PC-3 (cell line): ENCODE results near the gene HLA-DQA1. TPM values are rescaled to one million over a fixed set of nuclear protein-coding genes. Genes with fewer than 3 reads are reported as not detected.

Source experiments
- ATAC-seq: fragments of 200-7000 bp; cut with Tn5 transposase; 2 replicates; pipeline ENCODE4 v1.9.1; 2020; ENCODE audit warnings: mild to moderate bottlenecking, moderate library complexity
- BruUV-seq: library from RNA; stranded (reverse); fragments of 400-500 nt; replicated peaks from 2 replicates; lab custom pipeline; 2021; lab: Mats Ljungman, UMichigan
- CTCF ChIA-PET: fragments of 300-600 bp; sonication (Branson Sonifier 250); formaldehyde crosslinking; loops from one replicate; lab custom pipeline; 2022; ENCODE audit warnings: antibody characterized with exemption; lab: Charles Lee
- POLR2A ChIA-PET: fragments of 300-600 bp; sonication (Branson Sonifier 250); formaldehyde crosslinking; loops from one replicate; lab custom pipeline; 2022; ENCODE audit warnings: antibody characterized with exemption; ENCODE audit not compliant: unreplicated experiment; lab: Charles Lee
- DNase-seq: peaks from one replicate; pipeline ENCODE4 v3.0.0-alpha.2; 2015
- H2AFZ ChIP-seq: fragments of 300-600 bp; sonication (generic); 2 replicates; pipeline ENCODE4 v1.6.0; 2016; ENCODE audit warnings: antibody characterized with exemption, low read length
- H3F3A ChIP-seq: fragments of 300-600 bp; sonication (generic); one replicate; pipeline ENCODE4 v1.6.0; 2017; ENCODE audit warnings: antibody characterized with exemption, low read length, control low read depth, mild to moderate bottlenecking; ENCODE audit not compliant: unreplicated experiment
- H3K27ac ChIP-seq: fragments of 300-600 bp; sonication (generic); 2 replicates; pipeline ENCODE4 v1.5.1; 2016; ENCODE audit warnings: mild to moderate bottlenecking, low read length
- H3K27me3 ChIP-seq: fragments of 300-600 bp; sonication (generic); 2 replicates; pipeline ENCODE4 v1.6.1; 2016; ENCODE audit warnings: low read length, mixed read lengths
- H3K36me3 ChIP-seq: fragments of 300-600 bp; sonication (generic); 2 replicates; pipeline ENCODE4 v1.6.1; 2016; ENCODE audit warnings: low read depth, mixed run types, low read length, mixed read lengths
- H3K4me1 ChIP-seq: fragments of 300-600 bp; sonication (generic); 2 replicates; pipeline ENCODE4 v1.5.1; 2016; ENCODE audit warnings: low read length; ENCODE audit not compliant: insufficient read depth
- H3K4me2 ChIP-seq: fragments of 300-600 bp; sonication (generic); 2 replicates; pipeline ENCODE4 v1.6.0; 2016; ENCODE audit warnings: low read length
- H3K4me3 ChIP-seq: fragments of 300-600 bp; sonication (generic); 2 replicates; pipeline ENCODE4 v1.5.1; 2016; ENCODE audit warnings: mild to moderate bottlenecking, low read length, mixed read lengths
- H3K79me2 ChIP-seq: fragments of 300-600 bp; sonication (generic); 2 replicates; pipeline ENCODE4 v1.6.1; 2017; ENCODE audit warnings: low read length, mixed read lengths
- H3K9ac ChIP-seq: fragments of 300-600 bp; sonication (generic); 2 replicates; pipeline ENCODE4 v1.6.0; 2016; ENCODE audit warnings: mild to moderate bottlenecking, low read length
- H3K9me2 ChIP-seq: fragments of 300-600 bp; sonication (generic); replicated peaks from 2 replicates; pipeline ENCODE4 v1.6.1; 2016; ENCODE audit warnings: mixed run types, low read length, mixed read lengths
- H3K9me3 ChIP-seq: fragments of 300-600 bp; sonication (generic); 2 replicates; pipeline ENCODE4 v1.6.1; 2016; ENCODE audit warnings: low read length, mixed read lengths
- H4K20me1 ChIP-seq: fragments of 300-600 bp; sonication (generic); 2 replicates; pipeline ENCODE4 v1.6.1; 2016; ENCODE audit warnings: low read length, mixed read lengths
- CTCF ChIP-seq: fragments of 300-600 bp; sonication (generic); conservative IDR thresholded peaks from 2 replicates; pipeline ENCODE4 v1.5.1; 2017; ENCODE audit warnings: antibody characterized with exemption, low read depth, mild to moderate bottlenecking, low read length
- EZH2 ChIP-seq: fragments of 300-600 bp; sonication (generic); IDR thresholded peaks from one replicate; pipeline ENCODE4 v1.6.1; 2017; ENCODE audit warnings: antibody characterized with exemption, mild to moderate bottlenecking, low read length; ENCODE audit not compliant: unreplicated experiment
- EZH2phosphoT487 ChIP-seq: fragments of 300-600 bp; sonication (generic); IDR thresholded peaks from 2 replicates; pipeline ENCODE4 v1.6.1; 2018; ENCODE audit warnings: mild to moderate bottlenecking, antibody characterized with exemption, low read length, borderline replicate concordance
- intact Hi-C: fragments of 100-400 bp; cut with micrococcal nuclease; formaldehyde crosslinking; loops from 2 replicates; pipeline ENCODE4 v1.9.0; 2023
- total RNA-seq: library from RNA; depleted of rRNA; stranded (reverse); fragments of >200 nt; gene quantifications from 2 replicates; pipeline ENCODE4 v1.2.3, GENCODE V29; 2014

The HLA-DQA1 gene
- total RNA-seq, 1 experiment from 2014 or later: not detected

- no peaks in the 10 kb centered on the region for H4K20me1 ChIP-seq
- CTCF ChIA-PET: no interaction called here
- no peaks in the 10 kb centered on the region for H3K9me2 ChIP-seq
- H2AFZ ChIP-seq: no peak overlapping the region
- H3K9me3 ChIP-seq: no peaks in the 10 kb centered on the region
- H3K4me3 ChIP-seq: no peak overlapping the region
- TF ChIP-seq EZH2phosphoT487 (no peak), CTCF (no peak), EZH2 (no peak)
- no peak overlapping the region for H3K4me2 ChIP-seq
- no peaks in the 10 kb centered on the region for H3K79me2 ChIP-seq
- H3K9ac ChIP-seq: no peak overlapping the region
- no peak for DNase-seq
- BruUV-seq: no TSS peak
- no peaks in the 10 kb centered on the region for H3K4me1 ChIP-seq
- intact Hi-C loops: no loop called here
- no peaks in the 10 kb centered on the region for H3K36me3 ChIP-seq
- H3K27ac ChIP-seq: no peak overlapping the region
- no peaks in the 10 kb centered on the region for H3K27me3 ChIP-seq
- POLR2A ChIA-PET: no interaction called here
- ATAC-seq: no peak
- no peaks in the 10 kb centered on the region for H3F3A ChIP-seq
These were observed 21.2 kb upstream of the HLA-DQA1 start for GRCh38 chr6:32615885-32616532.

GRCh38 chr6:32617751-32618150 lies 19.5 kb upstream of the HLA-DQA1 start:
- no peaks in the 10 kb centered on the region for H3K4me1 ChIP-seq
- H2AFZ ChIP-seq: no peak overlapping the region
- H4K20me1 ChIP-seq: no peaks in the 10 kb centered on the region
- DNase-seq: no peak
- H3K9me3 ChIP-seq: no peaks in the 10 kb centered on the region
- CTCF ChIA-PET: no interaction called here
- TF ChIP-seq EZH2phosphoT487 (no peak), CTCF (no peak), EZH2 (no peak)
- H3F3A ChIP-seq: no peaks in the 10 kb centered on the region
- no peaks in the 10 kb centered on the region for H3K36me3 ChIP-seq
- H3K4me2 ChIP-seq: no peak overlapping the region
- no peak overlapping the region for H3K27ac ChIP-seq
- no peaks in the 10 kb centered on the region for H3K79me2 ChIP-seq
- BruUV-seq: no TSS peak
- ATAC-seq: no peak
- H3K9ac ChIP-seq: no peak overlapping the region
- H3K4me3 ChIP-seq: no peak overlapping the region
- intact Hi-C loops: no loop called here
- POLR2A ChIA-PET: no interaction called here
- no peaks in the 10 kb centered on the region for H3K9me2 ChIP-seq
- no peaks in the 10 kb centered on the region for H3K27me3 ChIP-seq

- TF ChIP-seq EZH2: no peak
- H3F3A ChIP-seq: no peaks in the 10 kb centered on the region
- no peaks in the 10 kb centered on the region for H4K20me1 ChIP-seq
- POLR2A ChIA-PET: no interaction called here
- H3K9ac ChIP-seq: no peak overlapping the region
- intact Hi-C loops: no loop called here
- no peaks in the 10 kb centered on the region for H3K4me1 ChIP-seq
- H3K9me2 ChIP-seq: no peaks in the 10 kb centered on the region
- CTCF ChIA-PET: interaction anchor here (1.1 kb wide), 1 partner anchor 217 kb away, joined by 6 read pairs; the partner anchor contains the start of gene TAP2
- H3K36me3 ChIP-seq: no peaks in the 10 kb centered on the region
- no TSS peak for BruUV-seq
- H3K4me3 ChIP-seq: no peak overlapping the region
- no peaks in the 10 kb centered on the region for H3K9me3 ChIP-seq
- ATAC-seq: no peak
- DNase-seq: no peak
- H3K79me2 ChIP-seq: no peaks in the 10 kb centered on the region
- H3K27me3 ChIP-seq: no peaks in the 10 kb centered on the region
- no peak overlapping the region for H3K27ac ChIP-seq
- no peak overlapping the region for H3K4me2 ChIP-seq
- H2AFZ ChIP-seq: no peak overlapping the region
These were observed 15.8 kb upstream of the HLA-DQA1 start for GRCh38 chr6:32621372-32621771.
